DOHH2 (cell line): ENCODE results near the gene FN3KRP.

Experiments
- EZH2phosphoT487 ChIP-seq: fragments of 200-600 bp; sonication (generic); IDR thresholded peaks from 2 replicates; pipeline ENCODE4 v1.6.1; 2017; ENCODE audit warnings: borderline replicate concordance, mild to moderate bottlenecking, antibody characterized with exemption, low read length, moderate library complexity, mixed read lengths
- TF ChIP-seq, protein P1 (sequence below): fragments of 200-600 bp; sonication (generic); IDR thresholded peaks from one replicate; pipeline ENCODE4 v1.5.1; 2014; ENCODE audit warnings: antibody characterized with exemption, mild to moderate bottlenecking, low read depth, low read length; ENCODE audit not compliant: poor library complexity, severe bottlenecking

DNA sequence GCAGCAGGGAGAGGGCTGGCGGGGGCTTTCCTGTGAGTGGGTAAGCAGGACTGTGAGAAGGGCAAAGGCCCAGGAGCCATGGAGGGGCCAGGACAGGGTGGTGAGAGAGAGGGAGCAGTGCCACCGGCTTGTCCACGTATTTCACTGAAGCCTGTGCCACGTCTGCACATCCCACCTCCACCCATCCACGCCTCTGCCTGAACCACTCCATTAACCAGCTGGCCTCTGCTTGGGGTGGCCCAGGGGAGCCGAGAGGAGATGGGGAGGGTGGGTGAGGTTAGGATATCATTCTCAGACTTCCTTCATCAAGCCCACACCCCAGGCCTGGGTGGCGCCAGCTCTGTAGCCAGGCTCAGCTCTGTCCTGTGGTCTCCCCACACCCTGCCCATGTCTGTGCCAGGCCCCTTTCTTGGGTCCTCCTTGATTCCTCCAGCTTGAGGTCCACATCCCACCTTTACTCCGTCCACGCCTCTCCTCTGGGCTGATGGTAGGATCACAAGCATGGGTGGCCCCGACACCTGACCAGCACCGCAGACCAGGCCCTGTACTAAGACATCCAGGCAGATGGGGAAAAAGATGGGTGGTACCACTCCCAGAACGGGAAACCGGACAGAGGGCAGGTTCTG, 15.7 kb downstream of the FN3KRP start:
- no peak for TF ChIP-seq EZH2phosphoT487
- TF ChIP-seq, protein P1, sequence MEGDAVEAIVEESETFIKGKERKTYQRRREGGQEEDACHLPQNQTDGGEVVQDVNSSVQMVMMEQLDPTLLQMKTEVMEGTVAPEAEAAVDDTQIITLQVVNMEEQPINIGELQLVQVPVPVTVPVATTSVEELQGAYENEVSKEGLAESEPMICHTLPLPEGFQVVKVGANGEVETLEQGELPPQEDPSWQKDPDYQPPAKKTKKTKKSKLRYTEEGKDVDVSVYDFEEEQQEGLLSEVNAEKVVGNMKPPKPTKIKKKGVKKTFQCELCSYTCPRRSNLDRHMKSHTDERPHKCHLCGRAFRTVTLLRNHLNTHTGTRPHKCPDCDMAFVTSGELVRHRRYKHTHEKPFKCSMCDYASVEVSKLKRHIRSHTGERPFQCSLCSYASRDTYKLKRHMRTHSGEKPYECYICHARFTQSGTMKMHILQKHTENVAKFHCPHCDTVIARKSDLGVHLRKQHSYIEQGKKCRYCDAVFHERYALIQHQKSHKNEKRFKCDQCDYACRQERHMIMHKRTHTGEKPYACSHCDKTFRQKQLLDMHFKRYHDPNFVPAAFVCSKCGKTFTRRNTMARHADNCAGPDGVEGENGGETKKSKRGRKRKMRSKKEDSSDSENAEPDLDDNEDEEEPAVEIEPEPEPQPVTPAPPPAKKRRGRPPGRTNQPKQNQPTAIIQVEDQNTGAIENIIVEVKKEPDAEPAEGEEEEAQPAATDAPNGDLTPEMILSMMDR, result no peak
